Stimulated activated effector memory CD8-positive, alpha-beta T cell treated with anti-CD3 and anti-CD28 coated beads, Interleukin-12 subunit alpha, Interleukin-12 subunit beta, amount 100 ng/mL, for 72 hours (primary cell): Measurements from ENCODE around the gene CDKN2D.
"Not testable (repeated sequence)": the region's sequence is repeated elsewhere in the genome, so short reads cannot be mapped to it uniquely, and the experiment has no call there.

Experiments
- ATAC-seq: fragments of 150-1000 bp; cut with Tn5 transposase; 2 replicates; pipeline ENCODE4 v1.10.0; 2021
- DNase-seq, 2 donors: peaks; one replicate each; pipeline ENCODE4 v3.0.0; 2021 to 2022; ENCODE audit warnings: low spot score in 2 of 2
- H3K27ac Mint-ChIP-seq: one replicate; pipeline ENCODE4 v1.8.0; 2022; ENCODE audit warnings: mild to moderate bottlenecking, mixed read lengths
- H3K36me3 Mint-ChIP-seq: one replicate; pipeline ENCODE4 v1.8.0; 2022; ENCODE audit warnings: mild to moderate bottlenecking, mixed read lengths
- H3K4me1 Mint-ChIP-seq: one replicate; pipeline ENCODE4 v1.8.0; 2022; ENCODE audit warnings: mixed read lengths
- H3K4me3 Mint-ChIP-seq: one replicate; pipeline ENCODE4 v1.8.0; 2022; ENCODE audit warnings: mild to moderate bottlenecking, mixed read lengths
- H3K9me3 Mint-ChIP-seq: one replicate; pipeline ENCODE4 v1.8.0; 2022; ENCODE audit warnings: mixed read lengths

Gene CDKN2D

GRCh38 chr19:10565567-10566407 is 3.0 kb downstream of the CDKN2D start, which contains the start of gene KRI1:
Gene KRI1, minus strand, starts transcription at chr19:10566010. Its CDS starts 11 bp downstream, at chr19:10565999.
- no peaks in the 10 kb centered on the region for H3K9me3 Mint-ChIP-seq
- ATAC-seq (peak; percentile 61), DNase-seq (peak; percentile 99 to 100)
- peak within 1 kb of the TSS; percentile 98 for H3K4me3 Mint-ChIP-seq
- H3K36me3 Mint-ChIP-seq: peaks cover 81% of the 10 kb centered on the region
- H3K4me1 Mint-ChIP-seq: peaks cover 68% of the 10 kb centered on the region
- peak within 1 kb of the TSS; percentile 93 for H3K27ac Mint-ChIP-seq

GRCh38 chr19:10565028-10565566 is 3.7 kb downstream of the CDKN2D start:
- Mint-ChIP-seq H3K4me3 (peak overlapping the region; percentile 98), H3K4me1 (peaks cover 64% of the 10 kb centered on the region), H3K9me3 (no peaks in the 10 kb centered on the region), H3K36me3 (peaks cover 88% of the 10 kb centered on the region), H3K27ac (peak overlapping the region; percentile 93)
- no peak for ATAC-seq
- no peak for DNase-seq

GRCh38 chr19:10562609-10563008 is 6.2 kb downstream of the CDKN2D start:
- Mint-ChIP-seq H3K27ac (no peak overlapping the region), H3K4me1 (peaks cover 55% of the 10 kb centered on the region), H3K9me3 (no peaks in the 10 kb centered on the region), H3K36me3 (peaks cover 96% of the 10 kb centered on the region), H3K4me3 (no peak overlapping the region)
- DNase-seq: no peak
- no peak for ATAC-seq

- no peak for ATAC-seq
- Mint-ChIP-seq H3K4me1 (peaks cover 37% of the 10 kb centered on the region), H3K9me3 (no peaks in the 10 kb centered on the region), H3K36me3 (peaks cover 97% of the 10 kb centered on the region), H3K27ac (no peak overlapping the region), H3K4me3 (no peak overlapping the region)
- DNase-seq: no peak
These were observed 8.6 kb downstream of the CDKN2D start for GRCh38 chr19:10560154-10560553.

GRCh38 chr19:10557603-10558197 is 11.1 kb downstream of the CDKN2D start:
- Mint-ChIP-seq H3K27ac (no peak overlapping the region), H3K36me3 (peaks cover 100% of the 10 kb centered on the region)
- ATAC-seq: no peak

GRCh38 chr19:10555610-10555973 is 13.2 kb downstream of the CDKN2D start:
- DNase-seq (no peak), ATAC-seq (no peak)
- Mint-ChIP-seq H3K4me1 (peaks cover 50% of the 10 kb centered on the region), H3K36me3 (peaks cover 100% of the 10 kb centered on the region), H3K9me3 (no peaks in the 10 kb centered on the region), H3K27ac (peak overlapping the region; percentile 91), H3K4me3 (no peak overlapping the region)

More at GRCh38 chr19:10557603-10558197, 11.1 kb downstream of the CDKN2D start:
- peaks cover 51% of the 10 kb centered on the region for H3K4me1 Mint-ChIP-seq
- DNase-seq: no peak
- no peak overlapping the region for H3K4me3 Mint-ChIP-seq
- H3K9me3 Mint-ChIP-seq: no peaks in the 10 kb centered on the region

GRCh38 chr19:10554760-10555609 is 13.8 kb downstream of the CDKN2D start:
- Mint-ChIP-seq H3K27ac (peak overlapping the region; percentile 91), H3K36me3 (peaks cover 100% of the 10 kb centered on the region), H3K4me1 (peaks cover 50% of the 10 kb centered on the region), H3K9me3 (no peaks in the 10 kb centered on the region), H3K4me3 (peak overlapping the region; percentile 55)
- no peak for ATAC-seq
- DNase-seq: no peak

- peak overlapping the region; percentile 91 for H3K27ac Mint-ChIP-seq
- DNase-seq (peak; percentile 42 to 81), ATAC-seq (peak; percentile 82)
- H3K9me3 Mint-ChIP-seq: no peaks in the 10 kb centered on the region
- peaks cover 50% of the 10 kb centered on the region for H3K4me1 Mint-ChIP-seq
- peak overlapping the region; percentile 55 for H3K4me3 Mint-ChIP-seq
- H3K36me3 Mint-ChIP-seq: peaks cover 100% of the 10 kb centered on the region
These were observed 14.8 kb downstream of the CDKN2D start for GRCh38 chr19:10553943-10554381.

- no peak for DNase-seq
- no peaks in the 10 kb centered on the region for H3K9me3 Mint-ChIP-seq
- peak overlapping the region; percentile 91 for H3K27ac Mint-ChIP-seq
- peaks cover 100% of the 10 kb centered on the region for H3K36me3 Mint-ChIP-seq
- H3K4me3 Mint-ChIP-seq: peak overlapping the region; percentile 55
- H3K4me1 Mint-ChIP-seq: peaks cover 46% of the 10 kb centered on the region
- ATAC-seq: no peak
These were observed 15.6 kb downstream of the CDKN2D start for GRCh38 chr19:10553087-10553667.

- H3K4me3 Mint-ChIP-seq: peak overlapping the region; percentile 55
- DNase-seq: no peak
- peaks cover 98% of the 10 kb centered on the region for H3K36me3 Mint-ChIP-seq
- no peak for ATAC-seq
- H3K27ac Mint-ChIP-seq: peak overlapping the region; percentile 91
- H3K4me1 Mint-ChIP-seq: peaks cover 42% of the 10 kb centered on the region
- H3K9me3 Mint-ChIP-seq: no peaks in the 10 kb centered on the region
These were observed 16.2 kb downstream of the CDKN2D start for GRCh38 chr19:10552510-10553053.

- Mint-ChIP-seq H3K4me3 (no peak overlapping the region), H3K4me1 (peaks cover 42% of the 10 kb centered on the region), H3K36me3 (peaks cover 98% of the 10 kb centered on the region), H3K27ac (peak overlapping the region; percentile 91), H3K9me3 (no peaks in the 10 kb centered on the region)
- DNase-seq (no peak), ATAC-seq (peak; percentile 39)
These were observed 17.0 kb downstream of the CDKN2D start for GRCh38 chr19:10551698-10552301.

GRCh38 chr19:10551006-10551405 is 17.8 kb downstream of the CDKN2D start:
- ATAC-seq, DNase-seq, H3K9me3 Mint-ChIP-seq, H3K4me3 Mint-ChIP-seq: not testable (repeated sequence)
- Mint-ChIP-seq H3K27ac (peak overlapping the region; percentile 52), H3K4me1 (peaks cover 41% of the 10 kb centered on the region), H3K36me3 (peaks cover 96% of the 10 kb centered on the region)

- no peak overlapping the region for H3K4me3 Mint-ChIP-seq
- ATAC-seq (no peak), DNase-seq (no peak)
- peaks cover 94% of the 10 kb centered on the region for H3K36me3 Mint-ChIP-seq
- no peaks in the 10 kb centered on the region for H3K9me3 Mint-ChIP-seq
- peak overlapping the region; percentile 52 for H3K27ac Mint-ChIP-seq
- H3K4me1 Mint-ChIP-seq: peaks cover 38% of the 10 kb centered on the region
These were observed 18.4 kb downstream of the CDKN2D start for GRCh38 chr19:10550336-10550735.

- H3K9me3 Mint-ChIP-seq: no peaks in the 10 kb centered on the region
- ATAC-seq (no peak), DNase-seq (no peak)
- peak overlapping the region; percentile 29 for H3K27ac Mint-ChIP-seq
- H3K36me3 Mint-ChIP-seq: peaks cover 92% of the 10 kb centered on the region
- no peak overlapping the region for H3K4me3 Mint-ChIP-seq
- H3K4me1 Mint-ChIP-seq: peaks cover 38% of the 10 kb centered on the region
These were observed 19.0 kb downstream of the CDKN2D start for GRCh38 chr19:10549733-10550132.
